Nephron progenitor cell (in vitro differentiated cells): ENCODE results near the gene CAMK2D.

Source experiments
- DNase-seq: peaks from one replicate; pipeline ENCODE4 v3.0.0; 2021
- H3K27ac Mint-ChIP-seq: 2 replicates; pipeline ENCODE4 v1.8.0; 2021; ENCODE audit warnings: mild to moderate bottlenecking, moderate library complexity, mixed read lengths
- H3K27me3 Mint-ChIP-seq: 2 replicates; pipeline ENCODE4 v1.8.0; 2021; ENCODE audit warnings: mild to moderate bottlenecking, low read depth, mixed read lengths; ENCODE audit not compliant: poor library complexity
- H3K36me3 Mint-ChIP-seq: 2 replicates; pipeline ENCODE4 v1.8.0; 2021; ENCODE audit warnings: low read depth, mixed read lengths
- H3K4me1 Mint-ChIP-seq: 2 replicates; pipeline ENCODE4 v1.8.0; 2021; ENCODE audit warnings: mixed read lengths
- H3K4me3 Mint-ChIP-seq: 2 replicates; pipeline ENCODE4 v1.8.0; 2021; ENCODE audit warnings: mild to moderate bottlenecking, moderate library complexity, mixed read lengths
- H3K9me3 Mint-ChIP-seq: 2 replicates; pipeline ENCODE4 v1.8.0; 2021; ENCODE audit warnings: mild to moderate bottlenecking, moderate library complexity, mixed read lengths
- TF ChIP-seq, protein P1 (sequence below): fragments of 200-600 bp; sonication (generic); IDR thresholded peaks from 2 replicates; pipeline ENCODE4 v1.5.0; 2021; ENCODE audit warnings: antibody characterized with exemption

The CAMK2D gene

DNA sequence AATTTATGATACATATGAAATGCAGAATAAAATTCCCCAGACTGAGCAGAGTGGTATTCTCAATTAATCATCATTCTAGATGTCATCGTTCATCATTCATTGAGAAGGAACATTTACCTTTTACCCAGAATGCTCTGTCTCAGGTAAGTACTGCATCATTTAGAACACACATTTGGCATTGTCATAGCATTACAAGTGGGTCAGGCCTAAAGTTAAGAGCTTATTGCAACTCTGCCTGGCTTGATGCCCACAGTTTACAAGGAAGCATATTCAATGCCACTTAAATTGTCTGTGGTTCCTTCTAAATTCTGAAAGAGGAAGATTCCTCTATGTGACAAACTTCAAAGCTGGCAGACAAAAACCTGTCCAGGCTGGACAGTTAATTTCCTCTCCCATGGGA is 87.3 kb downstream of the CAMK2D start:
- Mint-ChIP-seq H3K9me3 (no peaks in the 10 kb centered on the region), H3K27ac (no peak overlapping the region), H3K4me3 (no peak overlapping the region)

DNA sequence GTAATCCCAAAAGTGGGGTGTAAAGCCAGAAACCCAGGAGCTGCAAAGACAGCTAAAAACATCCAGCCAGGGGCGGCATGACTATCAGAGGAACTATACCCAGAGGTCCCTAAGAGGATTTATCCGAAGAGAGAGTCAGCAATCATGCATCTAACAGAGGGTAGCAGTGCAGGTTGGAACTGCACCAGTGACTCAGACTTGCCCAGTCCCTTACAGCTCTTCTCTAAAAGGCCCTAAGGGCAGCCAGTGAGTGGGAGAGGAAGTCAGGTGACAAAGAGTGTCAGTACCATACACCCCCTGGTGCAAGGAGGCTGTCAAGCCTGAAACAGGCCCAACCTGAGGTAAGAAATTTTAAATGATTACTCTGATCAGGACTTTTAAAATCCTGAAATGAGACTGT is 88.1 kb downstream of the CAMK2D start:
- peaks cover 6% of the 10 kb centered on the region for H3K36me3 Mint-ChIP-seq
- no peak overlapping the region for H3K4me3 Mint-ChIP-seq
- TF ChIP-seq, protein P1, sequence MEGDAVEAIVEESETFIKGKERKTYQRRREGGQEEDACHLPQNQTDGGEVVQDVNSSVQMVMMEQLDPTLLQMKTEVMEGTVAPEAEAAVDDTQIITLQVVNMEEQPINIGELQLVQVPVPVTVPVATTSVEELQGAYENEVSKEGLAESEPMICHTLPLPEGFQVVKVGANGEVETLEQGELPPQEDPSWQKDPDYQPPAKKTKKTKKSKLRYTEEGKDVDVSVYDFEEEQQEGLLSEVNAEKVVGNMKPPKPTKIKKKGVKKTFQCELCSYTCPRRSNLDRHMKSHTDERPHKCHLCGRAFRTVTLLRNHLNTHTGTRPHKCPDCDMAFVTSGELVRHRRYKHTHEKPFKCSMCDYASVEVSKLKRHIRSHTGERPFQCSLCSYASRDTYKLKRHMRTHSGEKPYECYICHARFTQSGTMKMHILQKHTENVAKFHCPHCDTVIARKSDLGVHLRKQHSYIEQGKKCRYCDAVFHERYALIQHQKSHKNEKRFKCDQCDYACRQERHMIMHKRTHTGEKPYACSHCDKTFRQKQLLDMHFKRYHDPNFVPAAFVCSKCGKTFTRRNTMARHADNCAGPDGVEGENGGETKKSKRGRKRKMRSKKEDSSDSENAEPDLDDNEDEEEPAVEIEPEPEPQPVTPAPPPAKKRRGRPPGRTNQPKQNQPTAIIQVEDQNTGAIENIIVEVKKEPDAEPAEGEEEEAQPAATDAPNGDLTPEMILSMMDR: no peak
- no peak for DNase-seq
- H3K4me1 Mint-ChIP-seq: peaks cover 9% of the 10 kb centered on the region
- H3K27me3 Mint-ChIP-seq: peaks cover 4% of the 10 kb centered on the region
- peak overlapping the region; percentile 19 for H3K27ac Mint-ChIP-seq
- H3K9me3 Mint-ChIP-seq: no peaks in the 10 kb centered on the region

More for the DNA sequence above, 87.3 kb downstream of the CAMK2D start:
- DNase-seq: no peak
- Mint-ChIP-seq H3K4me1 (peaks cover 9% of the 10 kb centered on the region), H3K36me3 (peaks cover 6% of the 10 kb centered on the region), H3K27me3 (peaks cover 4% of the 10 kb centered on the region)
- TF ChIP-seq, protein P1: no peak

DNA sequence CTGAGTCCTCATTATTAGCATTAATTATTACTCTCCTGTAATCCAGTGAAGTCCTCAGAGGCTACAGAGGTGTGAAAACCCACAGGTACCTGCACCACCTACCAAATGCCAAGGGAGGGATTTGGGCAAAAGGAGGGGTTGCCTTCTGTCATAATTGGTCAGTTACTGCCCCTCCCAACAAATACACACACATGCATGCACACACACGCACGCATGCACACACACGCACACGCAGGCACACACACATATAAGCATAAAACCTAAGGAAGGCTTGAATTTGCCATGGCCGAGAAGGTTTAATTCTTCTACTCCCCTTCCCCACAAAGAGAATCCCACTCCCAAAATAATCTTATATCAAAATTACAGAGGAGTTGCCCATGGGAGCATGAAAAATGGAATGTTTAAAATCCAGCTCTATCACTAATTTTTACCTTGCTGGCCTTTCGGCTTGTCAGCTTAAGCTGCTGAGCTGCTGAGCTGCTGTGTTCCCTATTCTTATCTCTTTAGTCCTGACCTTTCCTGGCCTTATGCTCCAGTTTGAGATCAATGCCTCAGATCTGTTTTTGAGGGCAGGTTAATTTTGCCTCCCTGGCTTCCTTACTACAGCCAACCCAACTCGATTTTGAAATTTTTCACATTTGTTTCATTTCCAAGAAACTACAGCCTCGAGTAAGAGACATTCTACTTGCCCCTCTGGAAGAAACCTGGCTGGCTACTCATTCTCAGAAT is 95.0 kb downstream of the CAMK2D start:
- H3K27ac Mint-ChIP-seq: no peak overlapping the region
- no peaks in the 10 kb centered on the region for H3K27me3 Mint-ChIP-seq
- H3K9me3 Mint-ChIP-seq: no peaks in the 10 kb centered on the region
- TF ChIP-seq, protein P1: no peak
- no peak overlapping the region for H3K4me3 Mint-ChIP-seq
- DNase-seq: no peak
- H3K36me3 Mint-ChIP-seq: no peaks in the 10 kb centered on the region
- H3K4me1 Mint-ChIP-seq: no peaks in the 10 kb centered on the region

DNA sequence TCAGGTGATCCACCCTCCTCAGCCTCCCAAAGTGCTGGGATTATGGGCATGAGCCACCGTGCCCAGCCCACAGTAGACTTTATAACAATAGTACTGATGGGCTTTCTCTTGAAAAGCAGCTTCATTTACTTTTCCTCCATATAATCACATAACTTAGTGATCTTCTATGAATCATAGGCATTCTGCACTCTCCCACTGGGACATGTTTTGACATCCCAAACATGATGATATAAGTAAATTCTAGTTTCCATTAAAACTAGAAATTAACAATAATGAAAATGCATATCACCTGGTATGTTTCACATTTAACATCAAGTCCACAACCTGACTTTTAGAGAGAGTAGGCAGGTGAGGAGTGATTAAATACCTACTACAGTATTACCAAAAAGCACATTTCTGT is 96.5 kb downstream of the CAMK2D start:
- Mint-ChIP-seq H3K36me3 (no peaks in the 10 kb centered on the region), H3K27ac (no peak overlapping the region), H3K4me1 (no peaks in the 10 kb centered on the region), H3K9me3 (no peaks in the 10 kb centered on the region), H3K4me3 (no peak overlapping the region), H3K27me3 (no peaks in the 10 kb centered on the region)
- DNase-seq: no peak
- TF ChIP-seq, protein P1: no peak

DNA sequence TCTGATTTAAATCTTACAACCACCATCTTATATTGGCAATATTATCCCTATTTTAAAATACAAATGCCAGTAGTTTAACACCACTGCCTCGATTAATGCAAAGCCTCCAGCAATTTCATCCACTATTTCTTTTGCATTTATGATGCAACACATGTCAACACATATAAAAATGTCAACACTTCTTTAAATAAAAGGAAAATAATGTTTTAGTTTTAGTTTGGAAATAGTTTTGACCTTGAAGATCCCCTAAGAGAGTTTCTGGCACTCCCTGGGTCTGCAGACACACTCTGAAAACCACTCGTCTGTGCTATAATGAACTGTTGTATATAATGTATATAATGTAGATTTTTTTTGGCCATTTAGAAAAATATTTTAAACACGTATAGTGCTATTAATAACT is 99.0 kb downstream of the CAMK2D start:
- Mint-ChIP-seq H3K27me3 (no peaks in the 10 kb centered on the region), H3K4me3 (no peak overlapping the region), H3K27ac (no peak overlapping the region), H3K36me3 (peaks cover 18% of the 10 kb centered on the region), H3K9me3 (no peaks in the 10 kb centered on the region), H3K4me1 (peaks cover 11% of the 10 kb centered on the region)
- TF ChIP-seq, protein P1: no peak
- no peak for DNase-seq

DNA sequence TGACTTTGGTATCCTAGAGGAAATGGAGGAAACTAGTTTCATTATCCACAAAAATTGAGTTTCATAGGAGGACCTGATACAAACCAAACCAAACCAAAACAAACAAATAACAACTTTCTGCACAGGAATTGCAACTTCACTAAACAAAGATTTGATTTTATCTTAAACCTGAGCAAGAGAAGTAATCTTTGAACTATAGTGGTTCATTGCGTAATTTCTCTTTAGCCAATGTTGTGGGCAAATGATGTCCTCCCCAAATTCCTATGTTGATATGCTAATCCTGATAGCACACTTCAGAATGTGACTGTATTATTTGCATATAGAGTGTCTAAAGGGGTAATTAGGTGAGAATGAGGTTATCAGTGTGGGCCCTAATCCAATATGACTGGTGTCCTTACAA is 102.4 kb downstream of the CAMK2D start:
- Mint-ChIP-seq H3K4me1 (peaks cover 11% of the 10 kb centered on the region), H3K9me3 (no peaks in the 10 kb centered on the region), H3K27me3 (no peaks in the 10 kb centered on the region), H3K27ac (no peak overlapping the region), H3K36me3 (peaks cover 18% of the 10 kb centered on the region), H3K4me3 (no peak overlapping the region)
- TF ChIP-seq, protein P1: no peak
- no peak for DNase-seq
